Right lobe of liver (tissue), 6 donors: ENCODE measurements around the gene JPT1. TPM values are rescaled to one million over a fixed set of nuclear protein-coding genes. Genes with fewer than 3 reads are reported as not detected.
"Not testable (repeated sequence)": the region's sequence is repeated elsewhere in the genome, so short reads cannot be mapped to it uniquely, and the experiment has no call there.

ENCODE experiments used
- ATAC-seq, 4 donors: fragments of 200-7000 bp; cut with Tn5 transposase; one replicate each; pipeline ENCODE4 v1.9.1; 2020; ENCODE audit warnings: mild to moderate bottlenecking in 4 of 4, moderate library complexity in 4 of 4
- DNase-seq, 3 donors: peaks; one replicate each; pipeline ENCODE4 v3.0.0-alpha.2; 2020
- H3K27ac ChIP-seq, 3 donors: fragments of 200-600 bp; one replicate each; pipeline ENCODE4 v1.8.0; 2022
- H3K27me3 ChIP-seq, 2 donors: fragments of 200-600 bp; one replicate each; pipeline ENCODE4 v1.8.0; 2022
- H3K36me3 ChIP-seq, 4 donors: fragments of 200-600 bp; sonication (generic) in 1 of 4; one replicate each; pipeline versions ENCODE4 v1.5.1 to v1.8.0; 2017 to 2022; ENCODE audit warnings: control low read depth in 1 of 4
- H3K4me1 ChIP-seq, 4 donors: fragments of 200-600 bp; sonication (generic) in 1 of 4; one replicate each; pipeline versions ENCODE4 v1.5.1 to v1.8.0; 2017 to 2022; ENCODE audit warnings: control low read depth in 1 of 4
- H3K4me3 ChIP-seq, 3 donors: fragments of 200-600 bp; one replicate each; pipeline ENCODE4 v1.8.0; 2022
- H3K9me3 ChIP-seq, 4 donors: fragments of 200-600 bp; sonication (generic) in 1 of 4; one replicate each; pipeline versions ENCODE4 v1.5.1 to v1.8.0; 2017 to 2022; ENCODE audit warnings: control low read depth in 1 of 4
- POLR2A ChIP-seq: fragments of 450-650 bp; IDR thresholded peaks from one replicate; pipeline ENCODE4 v1.6.1; 2017; ENCODE audit warnings: antibody characterized with exemption, mild to moderate bottlenecking
- WGBS: methylation state at CpG from one replicate; pipeline ENCODE4 v1.1.6; 2018; ENCODE audit warnings: low coverage, low lambda C conversion rate; ENCODE audit not compliant: insufficient coverage; ENCODE audit errors: missing lambda C conversion rate; 5-methylcytosine and 5-hydroxymethylcytosine counted together
- intact Hi-C, 2 donors: fragments of 100-400 bp; cut with DNase I; formaldehyde crosslinking; loops; one replicate each; pipeline versions ENCODE4 v1.11.2 to v1.14.1; 2022
- total RNA-seq, 6 experiments: library from RNA; depleted of rRNA in 2 of 6; stranded (reverse); fragments of >200 nt in 2 of 6; fragmentation: NEBNext Ultra II Directional in 3 of 6; extraction: Animal tissue kit (Norgen Biotek cat#: 25700) in 3 of 6; gene quantifications; one replicate each; pipeline versions ENCODE4 v1.1.0 to v1.2.4, GENCODE V29; 2016 to 2023
- TF ChIP-seq, protein P1 (sequence below), 4 donors: fragments of 200-600 bp in 3 of 4; fragments of 450-650 bp in 1 of 4; IDR thresholded peaks; one replicate each; pipeline versions ENCODE4 v1.5.1 to v1.8.0; 2016 to 2022; ENCODE audit warnings: antibody characterized with exemption in 4 of 4, mild to moderate bottlenecking in 2 of 4
- donor health status: DM: no; HTN: yes; CAD: no.
- donor health status: DM: no; HTN: no; CAD: no.
- donor health status: DM: no; HTN: no; CAD: no.
- donor health status: DM: no; HTN: yes; CAD: no.
- donor health status: DM: no; HTN: yes; CAD: no.

JPT1 gene
- total RNA-seq, 6 experiments from 2014 or later, result 16.7 to 57.8 (median 29.5) TPM

DNA sequence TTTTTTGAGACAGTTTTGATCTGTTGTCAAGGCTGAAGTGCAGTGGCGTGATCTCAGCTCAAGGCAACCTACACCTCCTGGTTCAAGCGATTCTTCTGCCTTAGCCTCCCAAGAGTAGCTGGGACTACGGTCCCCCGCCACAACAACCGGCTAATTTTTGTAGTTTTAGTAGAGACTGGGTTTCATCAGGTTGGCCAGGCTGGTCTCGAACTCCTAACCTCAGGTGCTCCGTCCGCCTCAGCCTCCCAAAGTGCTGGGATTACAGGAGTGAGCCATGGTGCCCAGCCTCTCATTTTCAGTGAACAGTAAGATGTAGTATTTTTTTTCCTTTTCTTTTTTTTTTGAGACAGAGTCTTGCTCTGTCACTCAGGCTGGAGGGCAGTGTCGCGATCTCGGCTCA is 20.7 kb upstream of the JPT1 start:
- no peak overlapping the region for H3K4me3 ChIP-seq
- TF ChIP-seq, protein P1, sequence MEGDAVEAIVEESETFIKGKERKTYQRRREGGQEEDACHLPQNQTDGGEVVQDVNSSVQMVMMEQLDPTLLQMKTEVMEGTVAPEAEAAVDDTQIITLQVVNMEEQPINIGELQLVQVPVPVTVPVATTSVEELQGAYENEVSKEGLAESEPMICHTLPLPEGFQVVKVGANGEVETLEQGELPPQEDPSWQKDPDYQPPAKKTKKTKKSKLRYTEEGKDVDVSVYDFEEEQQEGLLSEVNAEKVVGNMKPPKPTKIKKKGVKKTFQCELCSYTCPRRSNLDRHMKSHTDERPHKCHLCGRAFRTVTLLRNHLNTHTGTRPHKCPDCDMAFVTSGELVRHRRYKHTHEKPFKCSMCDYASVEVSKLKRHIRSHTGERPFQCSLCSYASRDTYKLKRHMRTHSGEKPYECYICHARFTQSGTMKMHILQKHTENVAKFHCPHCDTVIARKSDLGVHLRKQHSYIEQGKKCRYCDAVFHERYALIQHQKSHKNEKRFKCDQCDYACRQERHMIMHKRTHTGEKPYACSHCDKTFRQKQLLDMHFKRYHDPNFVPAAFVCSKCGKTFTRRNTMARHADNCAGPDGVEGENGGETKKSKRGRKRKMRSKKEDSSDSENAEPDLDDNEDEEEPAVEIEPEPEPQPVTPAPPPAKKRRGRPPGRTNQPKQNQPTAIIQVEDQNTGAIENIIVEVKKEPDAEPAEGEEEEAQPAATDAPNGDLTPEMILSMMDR (IDR thresholded peaks at IDR 0.05), result no peak
- no peak for TF ChIP-seq POLR2A
- peaks cover 0 to 2% (median 0%) of the 10 kb centered on the region in 4 donors for H3K4me1 ChIP-seq
- no peaks in the 10 kb centered on the region for H3K27me3 ChIP-seq
- no peak for ATAC-seq
- H3K36me3 ChIP-seq, result peaks cover 0 to 79% (median 20%) of the 10 kb centered on the region in 4 donors
- H3K27ac ChIP-seq, result no peak overlapping the region
- H3K9me3 ChIP-seq, result no peaks in the 10 kb centered on the region
- intact Hi-C loops, result no loop called here
- whole genome bisulfite sequencing, result 89% methylated on average over 11 of the region's 11 CpGs
- DNase-seq, result peak in 1 of 3 donors; percentile 27

DNA sequence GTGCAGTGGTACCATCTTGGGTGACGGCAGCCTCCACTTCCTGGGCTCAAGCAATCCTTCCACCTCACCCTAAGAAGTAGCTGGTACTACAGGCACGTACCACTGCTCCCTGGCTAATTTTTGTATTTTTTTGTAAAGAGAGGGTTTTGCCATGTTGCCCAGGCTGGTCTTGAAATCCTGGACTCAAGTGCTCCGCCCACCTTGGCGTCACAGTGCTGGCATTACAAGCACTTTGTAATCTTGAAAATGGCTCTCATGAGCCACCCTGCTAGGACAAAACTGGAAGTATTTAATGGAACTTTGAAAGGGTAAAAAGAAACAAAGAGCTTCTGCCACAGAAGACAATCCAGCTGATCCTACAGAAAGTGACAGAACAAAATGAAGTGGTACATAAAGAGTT is 19.2 kb upstream of the JPT1 start:
- peak in 1 of 3 donors; percentile 24 for DNase-seq
- intact Hi-C loops, result no loop called here
- no peaks in the 10 kb centered on the region for H3K27me3 ChIP-seq
- TF ChIP-seq, protein P1 (IDR thresholded peaks at IDR 0.05), result no peak
- TF ChIP-seq POLR2A, result no peak
- no peak for ATAC-seq
- peaks cover 0 to 81% (median 20%) of the 10 kb centered on the region in 4 donors for H3K36me3 ChIP-seq
- no peak overlapping the region for H3K27ac ChIP-seq
- H3K9me3 ChIP-seq, result no peaks in the 10 kb centered on the region
- WGBS, result 85% methylated on average over 4 of the region's 4 CpGs
- no peak overlapping the region for H3K4me3 ChIP-seq
- H3K4me1 ChIP-seq, result no peaks in the 10 kb centered on the region

DNA sequence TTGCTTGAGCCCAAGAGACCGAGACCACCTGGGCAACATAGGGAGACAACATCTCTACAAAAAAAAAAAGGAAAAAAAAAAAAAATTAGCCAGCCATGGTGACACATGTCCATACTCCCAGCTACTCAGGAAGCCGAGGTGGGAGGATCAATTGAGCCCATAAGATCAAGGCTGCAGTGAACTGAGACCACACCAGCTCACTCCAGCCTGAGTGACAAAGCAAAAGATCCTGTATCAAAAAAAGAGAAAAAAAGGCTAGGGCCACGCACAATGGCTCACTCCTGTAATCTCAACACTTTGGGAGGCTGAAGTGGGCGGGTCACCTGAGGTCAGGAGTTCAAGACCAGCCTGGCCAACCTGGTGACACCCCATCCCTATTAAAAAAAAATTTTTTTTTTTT is 14.7 kb upstream of the JPT1 start:
- no peaks in the 10 kb centered on the region for H3K9me3 ChIP-seq
- peaks cover 0 to 64% (median 19%) of the 10 kb centered on the region in 4 donors for H3K36me3 ChIP-seq
- ATAC-seq, result no peak
- no peak overlapping the region for H3K4me3 ChIP-seq
- no peak for TF ChIP-seq POLR2A
- TF ChIP-seq, protein P1 (IDR thresholded peaks at IDR 0.05), result no peak
- 78% methylated on average over 4 of the region's 4 CpGs for whole genome bisulfite sequencing
- H3K4me1 ChIP-seq, result no peaks in the 10 kb centered on the region
- H3K27ac ChIP-seq, result no peak overlapping the region
- DNase-seq, result peak in 1 of 3 donors; percentile 1
- H3K27me3 ChIP-seq, result no peaks in the 10 kb centered on the region
- intact Hi-C loops, result no loop called here

DNA sequence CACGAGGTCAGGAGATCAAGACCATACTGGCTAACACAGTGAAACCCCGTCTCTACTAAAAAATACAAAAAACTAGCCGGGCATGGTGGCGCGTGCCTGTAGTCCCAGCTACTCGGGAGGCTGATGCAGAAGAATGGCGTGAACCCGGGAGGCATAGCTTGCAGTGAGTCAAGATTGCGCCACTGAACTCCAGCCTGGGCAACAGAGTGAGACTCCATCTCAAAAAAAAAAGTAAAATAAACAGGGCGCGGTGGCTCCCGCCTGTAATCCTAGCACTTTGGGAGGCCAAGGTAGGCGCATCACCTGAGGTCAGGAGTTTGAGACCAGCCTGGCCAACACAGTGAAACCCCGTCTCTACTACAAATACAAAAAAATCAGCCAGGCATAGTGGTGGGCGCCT is 10.3 kb upstream of the JPT1 start:
- H3K9me3 ChIP-seq, ATAC-seq, H3K4me1 ChIP-seq, H3K4me3 ChIP-seq, intact Hi-C loops, H3K27me3 ChIP-seq, H3K27ac ChIP-seq: not testable (repeated sequence)
- DNase-seq, result peak in 1 of 3 donors; percentile 2
- WGBS, result 100% methylated on average over 5 of the region's 15 CpGs
- H3K36me3 ChIP-seq, result peaks cover 0 to 29% (median 8%) of the 10 kb centered on the region in 4 donors

DNA sequence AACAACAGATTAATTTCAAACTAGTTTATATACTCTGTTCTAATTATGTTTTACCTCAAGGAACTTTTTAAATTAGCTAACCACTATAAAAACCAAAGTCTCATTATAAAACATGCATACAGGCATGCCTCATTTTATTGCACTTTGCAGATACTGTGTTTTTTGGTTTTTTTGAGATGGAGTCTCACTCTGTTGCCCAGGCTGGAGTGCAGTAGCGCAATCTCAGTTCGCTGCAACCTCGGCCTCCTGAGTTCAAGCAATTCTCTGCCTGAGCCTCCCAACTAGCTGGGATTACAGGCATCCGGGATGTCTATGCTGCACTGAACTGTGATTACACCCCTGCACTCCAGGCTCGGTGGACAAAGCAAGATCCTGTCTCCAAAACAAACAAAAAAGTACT is 8.8 kb upstream of the JPT1 start:
- intact Hi-C loops, result no loop called here
- Histone ChIP-seq H3K27ac (no peak overlapping the region), H3K4me1 (no peaks in the 10 kb centered on the region), H3K4me3 (no peak overlapping the region), H3K27me3 (no peaks in the 10 kb centered on the region), H3K9me3 (no peaks in the 10 kb centered on the region), H3K36me3 (peaks cover 0 to 16% (median 8%) of the 10 kb centered on the region in 4 donors)
- no peak for TF ChIP-seq POLR2A
- TF ChIP-seq, protein P1 (IDR thresholded peaks at IDR 0.05), result no peak
- DNase-seq (peak in 1 of 3 donors; percentile 18), ATAC-seq (no peak)
- WGBS, result 100% methylated on average over 3 of the region's 5 CpGs
